Gastroesophageal sphincter (tissue), 4 donors: ENCODE measurements around the gene CFHR5. TPM values are rescaled to one million over a fixed set of nuclear protein-coding genes. Genes with fewer than 3 reads are reported as not detected.
"Not testable (repeated sequence)": the region's sequence is repeated elsewhere in the genome, so short reads cannot be mapped to it uniquely, and the experiment has no call there.

Source experiments
- ATAC-seq: fragments of 150-250 bp; one replicate; pipeline ENCODE4 v1.9.1; 2016; ENCODE audit warnings: mild to moderate bottlenecking, moderate library complexity
- H3K27ac ChIP-seq, 4 donors: fragments of 200-600 bp; sonication (generic) in 3 of 4; 1 replicate in 3 of 4; 2 replicates in 1 of 4; pipeline ENCODE4 v1.5.1; 2016 to 2019
- H3K27me3 ChIP-seq: fragments of 200-600 bp; sonication (generic); one replicate; pipeline ENCODE4 v1.5.1; 2019
- H3K36me3 ChIP-seq, 2 donors: fragments of 200-600 bp; sonication (generic); one replicate each; pipeline ENCODE4 v1.5.1; 2019; ENCODE audit warnings: control low read depth in 1 of 2
- H3K4me1 ChIP-seq, 3 donors: fragments of 200-600 bp; sonication (generic); 1 replicate in 2 of 3; 2 replicates in 1 of 3; pipeline ENCODE4 v1.5.1; 2016 to 2019; ENCODE audit warnings: control low read depth in 2 of 3
- H3K4me3 ChIP-seq, 2 donors: fragments of 200-600 bp; sonication (generic); one replicate each; pipeline ENCODE4 v1.5.1; 2019; ENCODE audit warnings: mild to moderate bottlenecking in 1 of 2, moderate library complexity in 1 of 2
- H3K9me3 ChIP-seq, 3 donors: fragments of 200-600 bp; sonication (generic); one replicate each; pipeline ENCODE4 v1.5.1; 2017 to 2019; ENCODE audit warnings: control low read depth in 2 of 3
- EP300 ChIP-seq: sonication (generic); formaldehyde crosslinking; IDR thresholded peaks from one replicate; pipeline ENCODE4 v1.6.1; 2017; ENCODE audit warnings: antibody characterized with exemption, mild to moderate bottlenecking
- POLR2A ChIP-seq, 2 donors: fragments of 450-650 bp; IDR thresholded peaks; one replicate each; pipeline ENCODE4 v1.6.1; 2017; ENCODE audit warnings: antibody characterized with exemption in 2 of 2, mild to moderate bottlenecking in 2 of 2, moderate library complexity in 1 of 2
- POLR2AphosphoS5 ChIP-seq: sonication (generic); formaldehyde crosslinking; IDR thresholded peaks from one replicate; pipeline ENCODE4 v1.6.1; 2017; ENCODE audit warnings: antibody characterized with exemption
- WGBS, 2 donors: methylation state at CpG; one replicate each; pipeline ENCODE4 v1.1.5; 2018; ENCODE audit warnings: low coverage in 1 of 2; 5-methylcytosine and 5-hydroxymethylcytosine counted together
- total RNA-seq, 4 donors: library from RNA; depleted of rRNA; stranded (reverse); fragments of >200 nt; gene quantifications; one replicate each; pipeline ENCODE4 v1.1.0, GENCODE V29; 2016
- TF ChIP-seq, protein P1 (sequence below), 4 experiments: fragments of 200-600 bp in 2 of 4; fragments of 450-650 bp in 2 of 4; sonication (generic) in 1 of 4; IDR thresholded peaks; one replicate each; pipeline ENCODE4 v1.5.1; 2017 to 2019; ENCODE audit warnings: antibody characterized with exemption in 4 of 4, mild to moderate bottlenecking in 2 of 4, moderate library complexity in 2 of 4

The CFHR5 gene
- total RNA-seq, 4 donors from 2014 or later = not detected

DNA sequence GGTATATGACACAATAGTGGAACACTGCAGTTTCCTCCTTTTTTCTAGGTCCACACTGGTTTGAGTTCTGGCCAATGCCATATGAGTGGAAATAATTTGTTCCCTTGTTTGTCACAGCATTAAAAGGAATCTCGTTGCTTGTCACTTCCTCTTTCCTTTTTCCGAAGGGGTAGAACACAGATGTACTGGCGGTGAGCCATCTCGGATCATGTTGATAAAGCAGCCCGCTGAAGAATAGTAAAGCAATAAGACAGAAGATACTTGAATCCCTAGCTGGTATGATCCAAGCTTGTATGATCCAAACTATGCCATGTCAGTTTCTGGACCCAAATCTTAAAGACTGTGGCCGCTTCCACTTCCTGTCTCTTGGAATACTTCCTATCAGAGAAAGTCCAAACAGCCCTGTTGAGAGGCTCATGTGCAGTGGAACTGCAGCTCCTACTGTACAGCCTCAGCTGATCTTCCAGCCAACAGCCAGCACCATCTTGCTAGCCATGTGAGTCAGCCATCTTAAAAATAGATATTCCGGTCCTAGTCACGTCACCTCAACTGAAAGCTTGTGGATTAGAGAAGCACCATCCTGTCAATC is 40.3 kb downstream of the CFHR5 start:
- WGBS, 2 donors = 61 to 77% methylated on average over 4 to 7 of the region's 8 CpGs
- Histone ChIP-seq H3K36me3 (no peaks in the 10 kb centered on the region), H3K9me3 (no peaks in the 10 kb centered on the region), H3K27ac (no peak overlapping the region), H3K27me3 (no peaks in the 10 kb centered on the region), H3K4me3 (no peak overlapping the region), H3K4me1 (no peaks in the 10 kb centered on the region)
- TF ChIP-seq, protein P1, sequence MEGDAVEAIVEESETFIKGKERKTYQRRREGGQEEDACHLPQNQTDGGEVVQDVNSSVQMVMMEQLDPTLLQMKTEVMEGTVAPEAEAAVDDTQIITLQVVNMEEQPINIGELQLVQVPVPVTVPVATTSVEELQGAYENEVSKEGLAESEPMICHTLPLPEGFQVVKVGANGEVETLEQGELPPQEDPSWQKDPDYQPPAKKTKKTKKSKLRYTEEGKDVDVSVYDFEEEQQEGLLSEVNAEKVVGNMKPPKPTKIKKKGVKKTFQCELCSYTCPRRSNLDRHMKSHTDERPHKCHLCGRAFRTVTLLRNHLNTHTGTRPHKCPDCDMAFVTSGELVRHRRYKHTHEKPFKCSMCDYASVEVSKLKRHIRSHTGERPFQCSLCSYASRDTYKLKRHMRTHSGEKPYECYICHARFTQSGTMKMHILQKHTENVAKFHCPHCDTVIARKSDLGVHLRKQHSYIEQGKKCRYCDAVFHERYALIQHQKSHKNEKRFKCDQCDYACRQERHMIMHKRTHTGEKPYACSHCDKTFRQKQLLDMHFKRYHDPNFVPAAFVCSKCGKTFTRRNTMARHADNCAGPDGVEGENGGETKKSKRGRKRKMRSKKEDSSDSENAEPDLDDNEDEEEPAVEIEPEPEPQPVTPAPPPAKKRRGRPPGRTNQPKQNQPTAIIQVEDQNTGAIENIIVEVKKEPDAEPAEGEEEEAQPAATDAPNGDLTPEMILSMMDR (IDR thresholded peaks at IDR 0.05) = no peak
- no peak for TF ChIP-seq POLR2A (IDR thresholded peaks at IDR 0.05)
- no peak for TF ChIP-seq POLR2AphosphoS5
- no peak for TF ChIP-seq EP300
- ATAC-seq = no peak

DNA sequence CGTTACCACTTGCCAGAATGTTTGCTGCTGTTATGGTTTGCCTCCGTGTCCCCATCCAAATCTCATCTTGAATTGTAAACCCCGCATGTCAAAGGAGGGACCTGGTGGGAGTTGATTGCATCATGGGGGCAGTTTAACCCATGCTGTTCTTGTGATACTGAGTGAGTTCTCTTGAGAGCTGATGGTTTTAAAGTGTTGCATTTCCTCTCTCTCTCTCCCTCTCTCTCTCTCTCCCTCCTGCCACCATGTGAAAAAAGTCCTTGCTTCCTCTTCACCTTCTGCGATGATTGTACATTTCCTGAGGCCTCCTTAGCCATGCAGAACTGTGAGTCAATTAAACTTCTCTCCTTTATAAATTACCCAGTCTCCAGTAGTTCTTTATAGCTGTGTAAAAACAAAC is 44.4 kb downstream of the CFHR5 start:
- no peak for ATAC-seq
- 23 to 30% methylated on average over 3 to 4 of the region's 4 CpGs for WGBS, 2 donors
- Histone ChIP-seq H3K4me1 (no peaks in the 10 kb centered on the region), H3K36me3 (no peaks in the 10 kb centered on the region), H3K27ac (no peak overlapping the region), H3K4me3 (no peak overlapping the region), H3K27me3 (no peaks in the 10 kb centered on the region), H3K9me3 (no peaks in the 10 kb centered on the region)
- TF ChIP-seq, protein P1 (IDR thresholded peaks at IDR 0.05) = no peak
- TF ChIP-seq POLR2AphosphoS5 (no peak), EP300 (no peak), POLR2A (IDR thresholded peaks at IDR 0.05) (no peak)

DNA sequence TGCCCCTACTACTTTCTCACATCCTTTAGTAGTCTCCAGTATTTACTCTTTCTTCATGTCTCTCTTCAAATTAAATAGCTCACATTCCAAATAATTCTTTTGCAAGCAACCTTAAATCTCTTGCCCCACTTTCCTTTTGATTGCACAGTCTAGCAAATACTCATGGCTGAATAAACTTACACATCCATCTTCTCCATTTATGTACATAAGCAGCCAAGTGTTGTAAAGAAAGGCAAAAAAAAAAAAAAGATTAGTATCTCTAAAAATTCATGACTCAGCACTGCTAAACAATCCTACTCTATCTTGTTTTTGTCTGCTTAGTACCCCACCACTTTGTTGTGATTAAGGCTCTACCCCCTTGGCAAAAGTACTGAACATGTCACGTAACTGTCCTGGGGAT is 47.1 kb downstream of the CFHR5 start:
- ATAC-seq = no peak
- no peaks in the 10 kb centered on the region for H3K4me1 ChIP-seq
- WGBS, 2 donors = 0 to 30% methylated on average over 1 of the region's 1 CpG

DNA sequence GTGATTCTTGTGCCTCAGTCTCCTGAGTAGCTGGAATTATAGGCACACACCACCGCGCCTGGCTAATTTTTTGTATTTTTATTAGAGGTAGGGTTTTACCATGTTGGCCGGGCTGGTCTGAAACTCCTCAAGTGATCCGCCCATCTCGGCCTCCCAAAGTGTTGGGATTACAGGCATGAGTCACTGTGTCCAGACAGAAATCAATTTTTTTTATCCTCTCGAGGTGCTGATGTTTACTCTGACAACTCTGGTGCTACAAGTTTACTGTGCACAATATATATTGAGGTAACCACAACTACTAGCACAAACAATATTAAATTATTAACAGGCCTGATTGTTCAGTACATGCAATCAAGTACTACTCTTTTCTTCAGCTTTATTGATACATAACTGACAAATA is 50.0 kb downstream of the CFHR5 start:
- Histone ChIP-seq H3K9me3 (no peaks in the 10 kb centered on the region), H3K27ac (no peak overlapping the region), H3K36me3 (no peaks in the 10 kb centered on the region), H3K4me1 (no peaks in the 10 kb centered on the region), H3K4me3 (no peak overlapping the region), H3K27me3 (no peaks in the 10 kb centered on the region)
- WGBS, 2 donors = 83 to 92% methylated on average over 1 to 4 of the region's 6 CpGs
- no peak for ATAC-seq
- TF ChIP-seq, protein P1 (IDR thresholded peaks at IDR 0.05) = no peak
- TF ChIP-seq POLR2AphosphoS5 (no peak), EP300 (no peak), POLR2A (IDR thresholded peaks at IDR 0.05) (no peak)

More for the DNA sequence above, 47.1 kb downstream of the CFHR5 start:
- H3K4me3 ChIP-seq = no peak overlapping the region
- no peaks in the 10 kb centered on the region for H3K9me3 ChIP-seq
- H3K27ac ChIP-seq = no peak overlapping the region
- no peaks in the 10 kb centered on the region for H3K27me3 ChIP-seq
- no peak for TF ChIP-seq POLR2AphosphoS5
- H3K36me3 ChIP-seq = no peaks in the 10 kb centered on the region

DNA sequence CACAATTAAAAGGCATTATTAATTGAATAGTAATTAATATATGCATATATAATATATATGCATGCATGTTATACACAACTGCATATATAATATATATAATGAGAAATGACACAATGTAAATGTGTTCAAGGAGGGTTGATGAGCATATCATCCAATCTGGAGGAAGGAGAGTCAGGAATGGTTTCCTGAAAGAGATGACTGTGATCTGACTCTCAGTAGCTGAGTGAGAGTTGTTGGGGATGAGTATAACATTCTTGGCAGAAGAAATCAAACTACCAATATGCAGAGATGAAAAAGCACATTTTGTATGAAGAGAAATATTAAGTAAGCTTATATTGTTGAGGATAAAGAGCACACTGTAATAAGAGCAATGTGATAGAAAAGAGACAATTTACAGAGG is 52.4 kb downstream of the CFHR5 start:
- TF ChIP-seq, protein P1 (IDR thresholded peaks at IDR 0.05) = no peak
- TF ChIP-seq POLR2AphosphoS5 = no peak
- TF ChIP-seq EP300 = no peak
- Histone ChIP-seq H3K27me3 (no peaks in the 10 kb centered on the region), H3K27ac (no peak overlapping the region), H3K4me1 (no peaks in the 10 kb centered on the region), H3K9me3 (no peaks in the 10 kb centered on the region), H3K4me3 (no peak overlapping the region), H3K36me3 (no peaks in the 10 kb centered on the region)
- no peak for ATAC-seq

DNA sequence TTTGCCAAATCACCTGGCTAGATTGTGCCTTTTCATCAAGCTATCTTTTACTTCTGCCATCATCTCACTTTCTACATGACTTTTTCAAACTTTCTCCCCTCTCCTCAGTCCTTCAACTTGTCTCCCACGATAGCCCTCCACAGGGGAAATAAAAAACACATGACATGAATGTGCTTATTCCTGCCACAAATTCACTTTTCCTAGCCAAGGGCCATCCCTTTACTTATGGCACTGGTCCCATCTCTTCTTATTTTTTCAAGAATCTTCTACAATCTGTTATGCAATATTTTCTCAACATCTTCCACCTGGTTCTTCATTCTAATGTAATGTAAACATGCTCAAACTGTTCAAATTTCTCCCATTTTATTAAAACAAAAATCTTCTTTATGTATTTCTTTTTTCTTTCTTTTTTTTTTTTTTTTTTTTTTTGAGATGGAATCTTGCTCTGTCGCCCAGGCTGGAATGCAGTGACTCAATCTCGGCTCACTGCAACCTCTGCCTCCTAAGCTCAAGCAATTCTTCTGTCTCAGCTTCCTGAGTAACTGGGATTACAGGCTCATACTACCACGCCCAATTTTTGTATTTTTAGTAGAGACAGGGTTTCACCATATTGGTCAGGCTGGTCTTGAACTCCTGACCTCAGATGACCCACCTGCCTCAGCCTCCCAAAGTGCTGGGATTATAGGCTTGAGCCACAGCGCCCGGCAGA is 57.4 kb downstream of the CFHR5 start:
- H3K36me3 ChIP-seq, ATAC-seq, H3K9me3 ChIP-seq, H3K4me3 ChIP-seq, H3K27me3 ChIP-seq, H3K4me1 ChIP-seq, H3K27ac ChIP-seq: not testable (repeated sequence)
- WGBS, 2 donors = 60 to 90% methylated on average over 3 to 5 of the region's 6 CpGs
